ENCODE data around the gene RMC1.
"Not testable (repeated sequence)": the region's sequence is repeated elsewhere in the genome, so short reads cannot be mapped to it uniquely, and the experiment has no call there.

The RMC1 gene

GRCh38 chr18:23503038-23503962 is at the start of gene RMC1:
TSS of gene RMC1 (plus strand) at chr18:23503511. CDS start at chr18:23503619, 108 bp downstream.
- peak; percentile 97 for DNase-seq

GRCh38 chr18:23453680-23454058 is 49.6 kb upstream of the RMC1 start:
- no peak for DNase-seq

- no peak for DNase-seq
Observed at GRCh38 chr18:23456835-23457234, 46.5 kb upstream of the RMC1 start.

- no peak for DNase-seq
Observed at GRCh38 chr18:23458830-23459529, 44.3 kb upstream of the RMC1 start.

- no peak for DNase-seq
Observed at GRCh38 chr18:23459530-23459921, 43.8 kb upstream of the RMC1 start.

- no peak for DNase-seq
Observed at GRCh38 chr18:23460285-23461273, 42.7 kb upstream of the RMC1 start.

GRCh38 chr18:23462876-23463275 is 40.4 kb upstream of the RMC1 start:
- DNase-seq: no peak

GRCh38 chr18:23468753-23469459 is 34.4 kb upstream of the RMC1 start:
- DNase-seq: no peak

- no peak for DNase-seq
Observed at GRCh38 chr18:23470620-23471387, 32.5 kb upstream of the RMC1 start.

GRCh38 chr18:23471486-23471885 is 31.8 kb upstream of the RMC1 start:
- DNase-seq: no peak

GRCh38 chr18:23479829-23480505 is 23.3 kb upstream of the RMC1 start:
- DNase-seq: no peak

- DNase-seq: no peak
Observed at GRCh38 chr18:23484561-23485182, 18.6 kb upstream of the RMC1 start.

GRCh38 chr18:23485386-23485785 is 17.9 kb upstream of the RMC1 start:
- no peak for DNase-seq

GRCh38 chr18:23487738-23488570 is 15.4 kb upstream of the RMC1 start:
- DNase-seq: peak; percentile 13

- DNase-seq: not testable (repeated sequence)
Observed at GRCh38 chr18:23489586-23489985, 13.7 kb upstream of the RMC1 start.

- DNase-seq: no peak
Observed at GRCh38 chr18:23493654-23494053, 9.7 kb upstream of the RMC1 start.

- DNase-seq: no peak
Observed at GRCh38 chr18:23494992-23495391, 8.3 kb upstream of the RMC1 start.

GRCh38 chr18:23495723-23496440 is 7.4 kb upstream of the RMC1 start:
- no peak for DNase-seq

GRCh38 chr18:23498117-23498516 is 5.2 kb upstream of the RMC1 start:
- DNase-seq: no peak

All from eye (tissue), 1 donor.